GM18861 (cell line): ENCODE measurements around the gene AKAP5.

Experiments used
- ATAC-seq: cut with Tn5 transposase; IDR thresholded peaks from one replicate; pipeline ENCODE4 v1.9.1; 2021; ENCODE audit not compliant: unreplicated experiment

Gene AKAP5

GRCh38 chr14:64459405-64460136 is 5.7 kb upstream of the AKAP5 start:
- ATAC-seq = no peak

GRCh38 chr14:64461221-64461620 is 4.1 kb upstream of the AKAP5 start:
- ATAC-seq = no peak

GRCh38 chr14:64463195-64463594 is 2.1 kb upstream of the AKAP5 start:
- ATAC-seq = peak; percentile 35

GRCh38 chr14:64463873-64464272 is 1.4 kb upstream of the AKAP5 start:
- ATAC-seq = no peak

- no peak for ATAC-seq
Measured at GRCh38 chr14:64464651-64465050, 648 bp upstream of the AKAP5 start.

GRCh38 chr14:64465831-64466554 is 694 bp downstream of the AKAP5 start:
- ATAC-seq = no peak

GRCh38 chr14:64467101-64467500 is 1.8 kb downstream of the AKAP5 start:
- no peak for ATAC-seq

GRCh38 chr14:64467566-64467965 is 2.3 kb downstream of the AKAP5 start:
- ATAC-seq = no peak

- no peak for ATAC-seq
Measured at GRCh38 chr14:64468451-64468850, 3.2 kb downstream of the AKAP5 start.

GRCh38 chr14:64474041-64474440 is 8.7 kb downstream of the AKAP5 start:
- no peak for ATAC-seq

GRCh38 chr14:64474698-64475097 is 9.4 kb downstream of the AKAP5 start:
- ATAC-seq = no peak

GRCh38 chr14:64475585-64476273 is 10.4 kb downstream of the AKAP5 start:
- ATAC-seq = no peak

- no peak for ATAC-seq
Measured at GRCh38 chr14:64476438-64476837, 11.1 kb downstream of the AKAP5 start.

- no peak for ATAC-seq
Measured at GRCh38 chr14:64478634-64479250, 13.4 kb downstream of the AKAP5 start.

GRCh38 chr14:64488590-64489099 is 23.3 kb downstream of the AKAP5 start:
- ATAC-seq = no peak

GRCh38 chr14:64491637-64492036 is 26.3 kb downstream of the AKAP5 start:
- no peak for ATAC-seq

GRCh38 chr14:64493455-64493854 is 28.2 kb downstream of the AKAP5 start:
- ATAC-seq = no peak

- ATAC-seq = no peak
Measured at GRCh38 chr14:64495252-64495651, 30.0 kb downstream of the AKAP5 start.

GRCh38 chr14:64496764-64497163 is 31.5 kb downstream of the AKAP5 start:
- ATAC-seq = no peak

- no peak for ATAC-seq
Measured at GRCh38 chr14:64500088-64500487, 34.8 kb downstream of the AKAP5 start.

GRCh38 chr14:64501411-64502171 is 36.3 kb downstream of the AKAP5 start:
- ATAC-seq = no peak
